ENCODE data around the gene WNT10A. TPM values are rescaled to one million over a fixed set of nuclear protein-coding genes. Genes with fewer than 3 reads are reported as not detected.

WNT10A gene
- total and polyA plus RNA-seq, 2 of the 8 experiments (the other 6 are each of a cell fraction or from before 2014, with no cell fraction given): 0.05 TPM; not detected in 1

DNA sequence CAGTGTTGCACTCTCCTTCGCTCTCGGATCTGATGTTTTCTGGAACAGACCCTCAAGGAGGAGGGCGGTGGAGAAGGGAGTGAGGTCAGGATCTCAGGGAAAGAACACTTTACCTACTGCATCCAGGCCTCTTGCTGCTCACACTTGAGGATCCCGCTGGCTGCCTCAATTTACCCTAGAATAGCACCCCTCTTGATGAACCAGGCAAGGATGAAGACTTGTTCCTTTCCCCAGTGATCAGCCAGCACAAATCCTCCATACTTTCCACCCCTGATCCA is 14.2 kb downstream of the WNT10A start:
- H2AFZ ChIP-seq (ENCODE audit: low read length): no peak overlapping the region

More for the DNA sequence above, 14.2 kb downstream of the WNT10A start:
- ChIA-PET POLR2A (ENCODE audit: partially characterized antibody) (no interaction called here), CTCF (ENCODE audit: partially characterized antibody) (interaction anchor here (0.8 to 17.9 kb wide), 7 partner anchors 13 to 89 kb away, joined by 3 to 783 read pairs (median 12); partner anchors contain the start of genes WNT10A and WNT6)
- Histone ChIP-seq H2BK120ac (replicated peaks; ENCODE audit: low read depth, low read length) (no peak overlapping the region), H4K5ac (ENCODE audit: insufficient read length, low read depth, low read length) (no peak overlapping the region), H2AK5ac (ENCODE audit: low read depth, low read length) (no peak overlapping the region; the same call in 1 of the 2 replicates), H3K4me2 (ENCODE audit: insufficient read depth in 1 of 2, low read depth in 2 of 2, low read length in 2 of 2) (peak overlapping the region; percentile 40 to 50; a peak in 3 of 4 replicates), H4K20me1 (replicated peaks in 1 of 2; ENCODE audit: control insufficient read depth in 1 of 2, insufficient read depth in 2 of 2, low read length in 2 of 2) (peaks cover 11 to 12% of the 10 kb centered on the region in 2 experiments), H3K56ac (replicated peaks; ENCODE audit: insufficient read length, low read depth, low read length) (no peak overlapping the region), H2BK12ac (ENCODE audit: low read depth, low read length) (peak overlapping the region; percentile 87; the same call in 1 of the 2 replicates), H3K9ac (replicated peaks in 1 of 4; ENCODE audit: extremely low read depth in 1 of 4, low read depth in 3 of 4, low read length in 3 of 4) (no peak overlapping the region), H3K14ac (ENCODE audit: insufficient read length) (no peak overlapping the region), H3K4ac (replicated peaks; ENCODE audit: insufficient read length, low read depth, low read length) (no peak overlapping the region), H3K9me3 (ENCODE audit: insufficient read depth in 2 of 2, low read depth in 1 of 2, low read length in 1 of 2) (no peaks in the 10 kb centered on the region; a peak in 1 of 4 replicates), H2BK5ac (ENCODE audit: low read depth, low read length) (no peak overlapping the region; the same call in 1 of the 2 replicates), H3K79me2 (ENCODE audit: control insufficient read depth in 1 of 2, insufficient read depth in 2 of 2, low read length in 2 of 2) (no peaks in the 10 kb centered on the region), H3K23ac (ENCODE audit: insufficient read length) (no peak overlapping the region), H3K4me3 (ENCODE audit: extremely low read depth in 1 of 4, insufficient read depth in 2 of 4, low read depth in 3 of 4, low read length in 4 of 4) (peak overlapping the region in 1 of 4 experiments; percentile 9; a peak in 1 of 8 replicates), H2BK15ac (ENCODE audit: low read length) (0 out of 2 replicates have a peak overlapping the region, but pooled peaks have one; percentile 72), H3K27me3 (replicated peaks in 1 of 4; ENCODE audit: control insufficient read depth in 3 of 4, extremely low read depth in 1 of 4, insufficient read depth in 3 of 4, low read length in 3 of 4) (peaks cover 88 to 100% (median 98%) of the 10 kb centered on the region in 4 experiments), H3K4me1 (replicated peaks in 1 of 4; ENCODE audit: control insufficient read depth in 3 of 4, insufficient read depth in 4 of 4, low read length in 3 of 4) (peaks cover 3 to 49% (median 19%) of the 10 kb centered on the region in 4 experiments), H3K23me2 (ENCODE audit: low read depth, low read length) (peaks cover 4% of the 10 kb centered on the region; the same call in 1 of the 2 replicates), H4K8ac (ENCODE audit: extremely low read depth, insufficient read depth, low read length) (no peak overlapping the region), H3K79me1 (ENCODE audit: low read depth, low read length) (no peaks in the 10 kb centered on the region), H3K18ac (ENCODE audit: extremely low read depth, low read length) (peak overlapping the region; percentile 51; the same call in 1 of the 2 replicates), H4K91ac (replicated peaks; ENCODE audit: insufficient read length, low read length) (no peak overlapping the region), H3K36me3 (ENCODE audit: control insufficient read depth in 2 of 4, insufficient read depth in 4 of 4, low read length in 3 of 4) (no peaks in the 10 kb centered on the region), H3K27ac (ENCODE audit: low read depth, low read length) (no peak overlapping the region), H2BK20ac (ENCODE audit: low read length) (0 out of 2 replicates have a peak overlapping the region, but pooled peaks have one; percentile 48)
- DNase-seq (ENCODE audit: low read depth in 1 of 2, low spot score in 2 of 2) (no peak), FAIRE-seq (no peak)
- WGBS, 2 experiments (ENCODE audit: extremely low coverage in 1 of 2, insufficient coverage in 1 of 2, insufficient read length in 1 of 2, insufficient replicate concordance in 2 of 2, low coverage in 1 of 2, low lambda C conversion rate in 2 of 2, missing lambda C conversion rate in 1 of 2): 33% methylated on average over 2 of the region's 4 CpGs; no CpG with 5 or more reads in 1 of the 2 experiments
- TF ChIP-seq HDAC2 (IDR thresholded peaks at IDR 0.05; ENCODE audit: borderline replicate concordance in 1 of 2, low read depth in 2 of 2, low read length in 2 of 2) (no peak), SP1 (IDR thresholded peaks at IDR 0.05; ENCODE audit: low read depth, low read length) (no peak), SUZ12 (IDR thresholded peaks at IDR 0.05; ENCODE audit: low read length) (0 out of 2 replicates have a peak, but pooled peaks have one; percentile 31)

Measured in H1 (cell line).